H1 (cell line): ENCODE results near the gene EGFLAM. TPM values are rescaled to one million over a fixed set of nuclear protein-coding genes. Genes with fewer than 3 reads are reported as not detected.

ENCODE experiments used
- CTCF ChIA-PET: fragments of 300-600 bp; sonication (Branson Sonifier 250); formaldehyde crosslinking; loops from one replicate; lab custom pipeline; 2021; ENCODE audit not compliant: partially characterized antibody; lab: Charles Lee
- POLR2A ChIA-PET: fragments of 300-600 bp; sonication (Branson Sonifier 250); formaldehyde crosslinking; loops from one replicate; lab custom pipeline; 2021; ENCODE audit warnings: inconsistent platforms; ENCODE audit not compliant: partially characterized antibody; lab: Charles Lee
- DNase-seq, 2 experiments: peaks; one replicate each; pipeline versions ENCODE4 v3.0.0 to v3.0.0-alpha.2; 2010 to 2022; ENCODE audit warnings: low spot score in 2 of 2, low read depth in 1 of 2, mixed read lengths in 1 of 2
- FAIRE-seq: peaks from 2 replicates; lab custom pipeline; 2011; peaks lifted over from hg19 to GRCh38; lab: Jason Lieb, UNC
- H2AFZ ChIP-seq: 2 replicates; pipeline ENCODE4 v1.8.1; 2012; ENCODE audit warnings: low read length, inconsistent platforms
- H2AK5ac ChIP-seq: 2 replicates; pipeline ENCODE4 v1.6.1; 2013; ENCODE audit warnings: low read depth, low read length
- H2BK120ac ChIP-seq: replicated peaks from 2 replicates; pipeline ENCODE3; 2013; ENCODE audit warnings: low read depth, low read length, inconsistent platforms
- H2BK12ac ChIP-seq: 2 replicates; pipeline ENCODE4 v1.6.1; 2013; ENCODE audit warnings: low read depth, low read length
- H2BK15ac ChIP-seq: 2 replicates; pipeline ENCODE4 v1.6.1; 2013; ENCODE audit warnings: low read length
- H2BK20ac ChIP-seq: 2 replicates; pipeline ENCODE4 v1.6.1; 2013; ENCODE audit warnings: low read length
- H2BK5ac ChIP-seq: 2 replicates; pipeline ENCODE4 v1.6.1; 2013; ENCODE audit warnings: low read depth, low read length
- H3K14ac ChIP-seq: 2 replicates; pipeline ENCODE4 v1.6.1; 2013; ENCODE audit warnings: inconsistent platforms; ENCODE audit not compliant: insufficient read length
- H3K18ac ChIP-seq: 2 replicates; pipeline ENCODE4 v1.6.1; 2013; ENCODE audit warnings: low read length; ENCODE audit errors: extremely low read depth
- H3K23ac ChIP-seq: 2 replicates; pipeline ENCODE4 v1.6.1; 2013; ENCODE audit warnings: inconsistent platforms; ENCODE audit not compliant: insufficient read length
- H3K23me2 ChIP-seq: 2 replicates; pipeline ENCODE4 v1.6.1; 2013; ENCODE audit warnings: low read depth, low read length
- H3K27ac ChIP-seq: 2 replicates; pipeline ENCODE4 v1.6.1; 2011; ENCODE audit warnings: low read depth, low read length, inconsistent platforms
- H3K27me3 ChIP-seq, 4 experiments: replicated peaks in 1 of 4; 1 replicate in 1 of 4; 2 replicates in 3 of 4; pipeline versions ENCODE4 v1.6.1 to v1.8.1; 2011 to 2013; ENCODE audit warnings: low read length in 3 of 4, mild to moderate bottlenecking in 3 of 4, inconsistent platforms in 2 of 4, mixed read lengths in 2 of 4, moderate library complexity in 1 of 4; ENCODE audit not compliant: control insufficient read depth in 3 of 4, insufficient read depth in 3 of 4; ENCODE audit errors: extremely low read depth in 1 of 4
- H3K36me3 ChIP-seq, 4 experiments: 2 replicates each; pipeline versions ENCODE4 v1.6.1 to v1.8.1; 2011 to 2013; ENCODE audit warnings: mild to moderate bottlenecking in 4 of 4, low read length in 3 of 4, moderate library complexity in 2 of 4, control low read depth in 1 of 4, inconsistent platforms in 1 of 4; ENCODE audit not compliant: insufficient read depth in 4 of 4, control insufficient read depth in 2 of 4
- H3K4ac ChIP-seq: replicated peaks from 2 replicates; pipeline ENCODE3; 2013; ENCODE audit warnings: low read length, low read depth, mixed read lengths, inconsistent platforms; ENCODE audit not compliant: insufficient read length
- H3K4me1 ChIP-seq, 4 experiments: replicated peaks in 1 of 4; 1 replicate in 1 of 4; 2 replicates in 3 of 4; pipeline versions ENCODE4 v1.6.1 to v1.8.1; 2011 to 2013; ENCODE audit warnings: low read length in 3 of 4, inconsistent platforms in 2 of 4, mixed read lengths in 1 of 4; ENCODE audit not compliant: insufficient read depth in 4 of 4, control insufficient read depth in 3 of 4
- H3K4me2 ChIP-seq, 2 experiments: 2 replicates each; pipeline versions ENCODE4 v1.6.1 to v1.8.1; 2011 to 2013; ENCODE audit warnings: low read depth in 2 of 2, low read length in 2 of 2, control low read depth in 1 of 2, inconsistent platforms in 1 of 2, mild to moderate bottlenecking in 1 of 2; ENCODE audit not compliant: insufficient read depth in 1 of 2
- H3K4me3 ChIP-seq, 4 experiments: fragments of 200-600, 300-600 bp in 1 of 4; sonication (generic), shearing (Covaris generic), sonication (Bioruptor Twin) in 1 of 4; 2 replicates each; pipeline versions ENCODE4 v1.5.1 to v1.8.1; 2011 to 2016; ENCODE audit warnings: low read length in 4 of 4, low read depth in 3 of 4, control low read depth in 2 of 4, inconsistent platforms in 2 of 4, mild to moderate bottlenecking in 2 of 4, mixed read lengths in 1 of 4, moderate library complexity in 1 of 4; ENCODE audit not compliant: insufficient read depth in 2 of 4; ENCODE audit errors: extremely low read depth in 1 of 4
- H3K56ac ChIP-seq: replicated peaks from 2 replicates; pipeline ENCODE3; 2013; ENCODE audit warnings: low read depth, mild to moderate bottlenecking, mixed read lengths, low read length, inconsistent platforms; ENCODE audit not compliant: insufficient read length
- H3K79me1 ChIP-seq: 2 replicates; pipeline ENCODE4 v1.6.1; 2013; ENCODE audit warnings: low read depth, low read length, control low read depth
- H3K79me2 ChIP-seq, 2 experiments: 2 replicates each; pipeline versions ENCODE4 v1.6.1 to v1.8.1; 2012 to 2013; ENCODE audit warnings: low read length in 2 of 2, mild to moderate bottlenecking in 2 of 2, inconsistent platforms in 1 of 2; ENCODE audit not compliant: insufficient read depth in 2 of 2, control insufficient read depth in 1 of 2
- H3K9ac ChIP-seq, 4 experiments: replicated peaks in 1 of 4; 1 replicate in 1 of 4; 2 replicates in 3 of 4; pipeline versions ENCODE4 v1.6.1 to v1.8.1; 2011 to 2013; ENCODE audit warnings: low read depth in 3 of 4, low read length in 3 of 4, control low read depth in 2 of 4, mild to moderate bottlenecking in 2 of 4, moderate library complexity in 2 of 4, inconsistent platforms in 1 of 4; ENCODE audit errors: extremely low read depth in 1 of 4
- H3K9me3 ChIP-seq, 2 experiments: 2 replicates each; pipeline versions ENCODE4 v1.6.1 to v1.8.1; 2012 to 2013; ENCODE audit warnings: mild to moderate bottlenecking in 2 of 2, moderate library complexity in 2 of 2, control low read depth in 1 of 2, inconsistent platforms in 1 of 2, low read depth in 1 of 2, low read length in 1 of 2, mixed read lengths in 1 of 2; ENCODE audit not compliant: insufficient read depth in 2 of 2
- H4K20me1 ChIP-seq, 2 experiments: replicated peaks in 1 of 2; 2 replicates each; pipeline versions ENCODE3 to v1.8.1; 2011 to 2013; ENCODE audit warnings: inconsistent platforms in 2 of 2, low read length in 2 of 2, mild to moderate bottlenecking in 1 of 2; ENCODE audit not compliant: insufficient read depth in 2 of 2, control insufficient read depth in 1 of 2
- H4K5ac ChIP-seq: 2 replicates; pipeline ENCODE4 v1.6.1; 2013; ENCODE audit warnings: low read length, low read depth, mixed read lengths, inconsistent platforms; ENCODE audit not compliant: insufficient read length
- H4K8ac ChIP-seq: 2 replicates; pipeline ENCODE4 v1.8.0; 2013; ENCODE audit warnings: mild to moderate bottlenecking, moderate library complexity, low read length, inconsistent platforms; ENCODE audit not compliant: insufficient read depth; ENCODE audit errors: extremely low read depth
- H4K91ac ChIP-seq: replicated peaks from 2 replicates; pipeline ENCODE3; 2013; ENCODE audit warnings: low read length, mixed read lengths, inconsistent platforms; ENCODE audit not compliant: insufficient read length
- EP300 ChIP-seq, 2 experiments: IDR thresholded peaks; 1 replicate in 1 of 2; 2 replicates in 1 of 2; pipeline ENCODE4 v1.6.1; 2011 to 2012; ENCODE audit warnings: low read depth in 2 of 2, low read length in 2 of 2, mild to moderate bottlenecking in 2 of 2, borderline replicate concordance in 1 of 2, inconsistent platforms in 1 of 2, moderate library complexity in 1 of 2
- EZH2 ChIP-seq: fragments of 200-600 bp; sonication (generic); IDR thresholded peaks from 2 replicates; pipeline ENCODE4 v1.7.1; 2012; ENCODE audit warnings: low read depth, mild to moderate bottlenecking, moderate library complexity, low read length, inconsistent platforms; ENCODE audit not compliant: severe bottlenecking
- GTF2F1 ChIP-seq: IDR thresholded peaks from 2 replicates; pipeline ENCODE4 v1.6.1; 2012; ENCODE audit warnings: low read depth, low read length, improper control_type of control experiment, borderline replicate concordance
- NRF1 ChIP-seq: IDR thresholded peaks from 2 replicates; pipeline ENCODE4 v1.6.1; 2011; ENCODE audit warnings: mild to moderate bottlenecking, low read depth, low read length, improper control_type of control experiment
- POLR2A ChIP-seq, 2 experiments: IDR thresholded peaks; 1 replicate in 1 of 2; 2 replicates in 1 of 2; pipeline ENCODE4 v1.6.1; 2011; ENCODE audit warnings: low read depth in 2 of 2, low read length in 2 of 2, mild to moderate bottlenecking in 2 of 2; ENCODE audit errors: control extremely low read depth in 1 of 2
- POLR2AphosphoS5 ChIP-seq: IDR thresholded peaks from 2 replicates; pipeline ENCODE4 v1.6.1; 2011; ENCODE audit warnings: low read depth, low read length
- RFX5 ChIP-seq: IDR thresholded peaks from 2 replicates; pipeline ENCODE4 v1.6.1; 2011; ENCODE audit warnings: low read depth, low read length, improper control_type of control experiment, borderline replicate concordance
- RNF2 ChIP-seq: fragments of 200-900, 300-1000 bp; sonication (generic); IDR thresholded peaks from 2 replicates; pipeline ENCODE4 v1.7.1; 2016; ENCODE audit warnings: borderline replicate concordance, low read depth, mild to moderate bottlenecking, antibody characterized with exemption, low read length; ENCODE audit not compliant: poor library complexity, severe bottlenecking; ENCODE audit errors: missing control alignments
- SIRT6 ChIP-seq: IDR thresholded peaks from one replicate; pipeline ENCODE4 v1.7.1; 2012; ENCODE audit warnings: low read length, inconsistent platforms
- SP2 ChIP-seq: IDR thresholded peaks from 2 replicates; pipeline ENCODE4 v1.6.1; 2012; ENCODE audit warnings: mild to moderate bottlenecking, low read length, inconsistent platforms
- TBP ChIP-seq: IDR thresholded peaks from 2 replicates; pipeline ENCODE4 v1.6.1; 2011; ENCODE audit warnings: low read depth, low read length, improper control_type of control experiment
- TCF12 ChIP-seq: IDR thresholded peaks from 2 replicates; pipeline ENCODE4 v1.6.1; 2011; ENCODE audit warnings: low read depth, mild to moderate bottlenecking, low read length
- TEAD4 ChIP-seq: IDR thresholded peaks from 2 replicates; pipeline ENCODE4 v1.6.1; 2012; ENCODE audit warnings: low read depth, low read length, inconsistent platforms, mixed read lengths
- WGBS, 2 experiments: shearing (Covaris generic) in 1 of 2; methylation state at CpG; one replicate each; pipeline versions ENCODE4 v1.1.6 to v1.1.7; 2013 to 2015; ENCODE audit warnings: low lambda C conversion rate in 2 of 2, mixed read lengths in 2 of 2, inconsistent platforms in 1 of 2, low coverage in 1 of 2, missing lambda C conversion rate in 1 of 2; ENCODE audit not compliant: insufficient replicate concordance in 2 of 2, insufficient coverage in 1 of 2, insufficient read length in 1 of 2; ENCODE audit errors: extremely low coverage in 1 of 2, missing lambda C conversion rate in 1 of 2; 5-methylcytosine and 5-hydroxymethylcytosine counted together
- polyA plus RNA-seq, 7 experiments: library from polyadenylated mRNA; depleted of rRNA in 3 of 7; stranded (reverse) in 5 of 7; unstranded in 2 of 7; fragments of >200 nt in 5 of 7; fragments of 200-250 nt in 2 of 7; gene quantifications; 1 replicate in 5 of 7; 2 replicates in 1 of 7; 4 replicates in 1 of 7; pipeline versions ENCODE4 v1.2.1 to v1.2.3, GENCODE V29; 2011 to 2013; ENCODE audit warnings: missing spikeins in 2 of 7, mixed read lengths in 2 of 7
- total RNA-seq: library from RNA; stranded (reverse); fragmentation: NEBNext Ultra II Directional; extraction: Animal tissue kit (Norgen Biotek cat#: 25700); gene quantifications from 2 replicates; pipeline ENCODE4 v1.2.1, GENCODE V29; 2021
- TF ChIP-seq, protein P1 (sequence below): IDR thresholded peaks from 2 replicates; pipeline ENCODE4 v1.6.1; 2012; ENCODE audit warnings: inconsistent platforms

Gene EGFLAM
- total and polyA plus RNA-seq, 2 of the 8 experiments (the other 6 are each of a cell fraction or from before 2014, with no cell fraction given): 0.20 to 0.24 TPM

- H3K4me1 ChIP-seq: peaks cover 0 to 5% (median 0%) of the 10 kb centered on the region in 4 experiments; a peak in 1 of 7 replicates
- ChIA-PET CTCF (interaction anchor here (0.7 to 2.3 kb wide), 5 partner anchors 12 to 374 kb away, joined by 3 to 11 read pairs (median 6); no protein-coding TSS in a partner anchor), POLR2A (no interaction called here)
- H3K18ac ChIP-seq: no peak overlapping the region
- no peak overlapping the region for H3K4ac ChIP-seq
- H3K27me3 ChIP-seq: no peaks in the 10 kb centered on the region
- no peak overlapping the region for H4K91ac ChIP-seq
- no peak for FAIRE-seq
- no peak overlapping the region; the same call in 1 of the 2 replicates for H2AFZ ChIP-seq
- no peak overlapping the region for H2BK120ac ChIP-seq
- H4K20me1 ChIP-seq: no peaks in the 10 kb centered on the region
- no peak overlapping the region for H4K5ac ChIP-seq
- no peaks in the 10 kb centered on the region for H3K79me1 ChIP-seq
- H2AK5ac ChIP-seq: no peak overlapping the region
- no peaks in the 10 kb centered on the region for H3K9me3 ChIP-seq
- H3K4me2 ChIP-seq: no peak overlapping the region
- H4K8ac ChIP-seq: no peak overlapping the region
- no peak overlapping the region for H2BK12ac ChIP-seq
- no peak overlapping the region for H2BK20ac ChIP-seq
- H3K56ac ChIP-seq: no peak overlapping the region
- H3K14ac ChIP-seq: no peak overlapping the region
- no peak for DNase-seq
- H3K9ac ChIP-seq: no peak overlapping the region
- no peaks in the 10 kb centered on the region for H3K79me2 ChIP-seq
- no peaks in the 10 kb centered on the region for H3K36me3 ChIP-seq
- H3K23ac ChIP-seq: no peak overlapping the region
- no peak overlapping the region for H3K4me3 ChIP-seq
- no peak overlapping the region for H2BK15ac ChIP-seq
- H3K27ac ChIP-seq: no peak overlapping the region
- 92% methylated on average over 8 of the region's 8 CpGs; no CpG with 5 or more reads in 1 of the 2 experiments for WGBS, 2 experiments
- H2BK5ac ChIP-seq: no peak overlapping the region
- no peaks in the 10 kb centered on the region for H3K23me2 ChIP-seq
- TF ChIP-seq TEAD4 (no peak), RFX5 (no peak), RNF2 (no peak), GTF2F1 (no peak), SIRT6 (no peak), POLR2A (IDR thresholded peaks at IDR 0.05; ENCODE audit: control extremely low read depth in 1 of 2, low read depth in 2 of 2, low read length in 2 of 2) (no peak), POLR2AphosphoS5 (no peak), TCF12 (no peak), NRF1 (no peak), EZH2 (no peak), TBP (no peak), SP2 (no peak), EP300 (IDR thresholded peaks at IDR 0.05; ENCODE audit: borderline replicate concordance in 1 of 2, low read depth in 2 of 2, low read length in 2 of 2) (no peak)
- TF ChIP-seq, protein P1, sequence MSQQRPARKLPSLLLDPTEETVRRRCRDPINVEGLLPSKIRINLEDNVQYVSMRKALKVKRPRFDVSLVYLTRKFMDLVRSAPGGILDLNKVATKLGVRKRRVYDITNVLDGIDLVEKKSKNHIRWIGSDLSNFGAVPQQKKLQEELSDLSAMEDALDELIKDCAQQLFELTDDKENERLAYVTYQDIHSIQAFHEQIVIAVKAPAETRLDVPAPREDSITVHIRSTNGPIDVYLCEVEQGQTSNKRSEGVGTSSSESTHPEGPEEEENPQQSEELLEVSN: no peak
These were observed 113.2 kb downstream of the EGFLAM start for GRCh38 chr5:38371596-38371995.
